K562 (cell line): ENCODE results near the gene GIPR. TPM values are rescaled to one million over a fixed set of nuclear protein-coding genes. Genes with fewer than 3 reads are reported as not detected.
A peak's percentile ranks its signal among the peaks of the same experiment; 100 is the strongest.

Experiments
- polyA plus RNA-seq, 8 experiments: library from polyadenylated mRNA; depleted of rRNA in 4 of 8; stranded (reverse) in 5 of 8; unstranded in 3 of 8; fragments of >200 nt; fragmentation: Nextera tagmentation in 2 of 8; fragmentation: Illumina TruSeq in 1 of 8; extraction: Ambion mirVana in 2 of 8; extraction: Trizol in 1 of 8; gene quantifications; 2 replicates each; pipeline versions ENCODE4 v1.2.1 to v1.2.3, GENCODE V29; 2011 to 2014; ENCODE audit warnings: inconsistent platforms in 1 of 8, missing spikeins in 1 of 8
- total RNA-seq, 7 experiments: library from RNA; depleted of rRNA in 6 of 7; stranded (reverse); fragments of >200 nt in 6 of 7; fragmentation: Illumina TruSeq in 2 of 7; extraction: Trizol in 2 of 7; gene quantifications; 2 replicates each; pipeline versions ENCODE4 v1.2.1 to v1.2.3, GENCODE V29; 2011 to 2021; ENCODE audit warnings: low replicate concordance in 1 of 7
- TF ChIP-seq, protein P1 (sequence below): fragments of 250-450 bp; sonication (Bioruptor Pico); IDR thresholded peaks from 2 replicates; pipeline ENCODE4 v1.4.0; 2020
- TF ChIP-seq, protein P2 (sequence below): fragments of 450-650 bp; IDR thresholded peaks from 2 replicates; pipeline ENCODE4 v1.6.1; 2017; ENCODE audit warnings: mild to moderate bottlenecking, moderate library complexity
- TF ChIP-seq, protein P3 (sequence below): sonication (generic); formaldehyde crosslinking; IDR thresholded peaks from 2 replicates; pipeline ENCODE4 v1.8.0; 2023; ENCODE audit warnings: mild to moderate bottlenecking, missing genetic modification reagents

GIPR gene
- total and polyA plus RNA-seq, 9 of the 15 experiments (the other 6 are each of a cell fraction or from before 2014, with no cell fraction given), result 2.2 to 26.8 (median 12.7) TPM

DNA sequence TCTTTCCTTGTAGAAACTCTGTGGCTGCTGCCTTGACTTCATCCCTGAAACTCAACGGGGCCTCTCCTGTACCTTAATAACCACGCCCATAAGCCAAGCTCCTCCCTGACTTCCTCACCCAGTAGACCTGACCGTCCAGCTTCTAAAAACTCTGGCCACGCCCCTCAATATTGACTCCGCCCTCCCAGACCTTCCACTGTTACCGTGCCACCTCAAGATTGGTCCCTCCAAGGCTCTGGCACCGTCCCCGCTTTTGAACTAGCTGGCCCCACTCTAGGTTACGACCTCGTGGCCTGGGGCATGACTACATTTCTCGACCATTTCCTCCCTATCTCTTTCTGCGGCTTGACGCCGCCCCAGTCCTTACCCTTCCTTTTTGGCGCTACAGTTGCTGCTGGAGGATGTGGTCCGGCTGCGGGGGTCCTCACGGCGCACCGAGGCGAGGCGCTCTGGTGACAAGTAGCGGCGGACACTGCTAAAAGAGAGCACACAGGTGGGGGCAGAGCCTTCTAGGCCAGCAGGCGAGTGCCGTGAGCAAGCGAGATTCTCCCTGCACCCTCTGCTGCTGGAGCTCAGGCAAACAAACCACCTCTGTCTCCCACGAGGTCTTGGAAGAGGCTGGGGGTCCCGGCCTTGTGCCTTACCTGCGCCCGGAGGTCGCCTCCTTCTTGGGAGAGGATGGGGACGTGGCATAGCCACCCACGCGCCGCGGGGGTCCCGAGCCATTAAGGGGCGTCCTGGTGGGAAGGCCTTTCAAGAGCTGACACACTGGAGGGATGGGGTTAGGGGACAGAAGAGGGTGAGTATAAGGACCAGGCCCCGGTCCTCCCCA, 26.5 kb upstream of the GIPR start (continued):
- TF ChIP-seq, protein P1, sequence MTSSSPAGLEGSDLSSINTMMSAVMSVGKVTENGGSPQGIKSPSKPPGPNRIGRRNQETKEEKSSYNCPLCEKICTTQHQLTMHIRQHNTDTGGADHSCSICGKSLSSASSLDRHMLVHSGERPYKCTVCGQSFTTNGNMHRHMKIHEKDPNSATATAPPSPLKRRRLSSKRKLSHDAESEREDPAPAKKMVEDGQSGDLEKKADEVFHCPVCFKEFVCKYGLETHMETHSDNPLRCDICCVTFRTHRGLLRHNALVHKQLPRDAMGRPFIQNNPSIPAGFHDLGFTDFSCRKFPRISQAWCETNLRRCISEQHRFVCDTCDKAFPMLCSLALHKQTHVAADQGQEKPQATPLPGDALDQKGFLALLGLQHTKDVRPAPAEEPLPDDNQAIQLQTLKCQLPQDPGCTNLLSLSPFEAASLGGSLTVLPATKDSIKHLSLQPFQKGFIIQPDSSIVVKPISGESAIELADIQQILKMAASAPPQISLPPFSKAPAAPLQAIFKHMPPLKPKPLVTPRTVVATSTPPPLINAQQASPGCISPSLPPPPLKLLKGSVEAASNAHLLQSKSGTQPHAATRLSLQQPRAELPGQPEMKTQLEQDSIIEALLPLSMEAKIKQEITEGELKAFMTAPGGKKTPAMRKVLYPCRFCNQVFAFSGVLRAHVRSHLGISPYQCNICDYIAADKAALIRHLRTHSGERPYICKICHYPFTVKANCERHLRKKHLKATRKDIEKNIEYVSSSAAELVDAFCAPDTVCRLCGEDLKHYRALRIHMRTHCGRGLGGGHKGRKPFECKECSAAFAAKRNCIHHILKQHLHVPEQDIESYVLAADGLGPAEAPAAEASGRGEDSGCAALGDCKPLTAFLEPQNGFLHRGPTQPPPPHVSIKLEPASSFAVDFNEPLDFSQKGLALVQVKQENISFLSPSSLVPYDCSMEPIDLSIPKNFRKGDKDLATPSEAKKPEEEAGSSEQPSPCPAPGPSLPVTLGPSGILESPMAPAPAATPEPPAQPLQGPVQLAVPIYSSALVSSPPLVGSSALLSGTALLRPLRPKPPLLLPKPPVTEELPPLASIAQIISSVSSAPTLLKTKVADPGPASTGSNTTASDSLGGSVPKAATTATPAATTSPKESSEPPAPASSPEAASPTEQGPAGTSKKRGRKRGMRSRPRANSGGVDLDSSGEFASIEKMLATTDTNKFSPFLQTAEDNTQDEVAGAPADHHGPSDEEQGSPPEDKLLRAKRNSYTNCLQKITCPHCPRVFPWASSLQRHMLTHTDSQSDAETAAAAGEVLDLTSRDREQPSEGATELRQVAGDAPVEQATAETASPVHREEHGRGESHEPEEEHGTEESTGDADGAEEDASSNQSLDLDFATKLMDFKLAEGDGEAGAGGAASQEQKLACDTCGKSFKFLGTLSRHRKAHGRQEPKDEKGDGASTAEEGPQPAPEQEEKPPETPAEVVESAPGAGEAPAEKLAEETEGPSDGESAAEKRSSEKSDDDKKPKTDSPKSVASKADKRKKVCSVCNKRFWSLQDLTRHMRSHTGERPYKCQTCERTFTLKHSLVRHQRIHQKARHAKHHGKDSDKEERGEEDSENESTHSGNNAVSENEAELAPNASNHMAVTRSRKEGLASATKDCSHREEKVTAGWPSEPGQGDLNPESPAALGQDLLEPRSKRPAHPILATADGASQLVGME (CRISPR knock-in tag), result 0 out of 2 replicates have a peak, but pooled peaks have one; percentile 12
- TF ChIP-seq, protein P2, sequence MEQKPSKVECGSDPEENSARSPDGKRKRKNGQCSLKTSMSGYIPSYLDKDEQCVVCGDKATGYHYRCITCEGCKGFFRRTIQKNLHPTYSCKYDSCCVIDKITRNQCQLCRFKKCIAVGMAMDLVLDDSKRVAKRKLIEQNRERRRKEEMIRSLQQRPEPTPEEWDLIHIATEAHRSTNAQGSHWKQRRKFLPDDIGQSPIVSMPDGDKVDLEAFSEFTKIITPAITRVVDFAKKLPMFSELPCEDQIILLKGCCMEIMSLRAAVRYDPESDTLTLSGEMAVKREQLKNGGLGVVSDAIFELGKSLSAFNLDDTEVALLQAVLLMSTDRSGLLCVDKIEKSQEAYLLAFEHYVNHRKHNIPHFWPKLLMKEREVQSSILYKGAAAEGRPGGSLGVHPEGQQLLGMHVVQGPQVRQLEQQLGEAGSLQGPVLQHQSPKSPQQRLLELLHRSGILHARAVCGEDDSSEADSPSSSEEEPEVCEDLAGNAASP, result no peak
- TF ChIP-seq, protein P3, sequence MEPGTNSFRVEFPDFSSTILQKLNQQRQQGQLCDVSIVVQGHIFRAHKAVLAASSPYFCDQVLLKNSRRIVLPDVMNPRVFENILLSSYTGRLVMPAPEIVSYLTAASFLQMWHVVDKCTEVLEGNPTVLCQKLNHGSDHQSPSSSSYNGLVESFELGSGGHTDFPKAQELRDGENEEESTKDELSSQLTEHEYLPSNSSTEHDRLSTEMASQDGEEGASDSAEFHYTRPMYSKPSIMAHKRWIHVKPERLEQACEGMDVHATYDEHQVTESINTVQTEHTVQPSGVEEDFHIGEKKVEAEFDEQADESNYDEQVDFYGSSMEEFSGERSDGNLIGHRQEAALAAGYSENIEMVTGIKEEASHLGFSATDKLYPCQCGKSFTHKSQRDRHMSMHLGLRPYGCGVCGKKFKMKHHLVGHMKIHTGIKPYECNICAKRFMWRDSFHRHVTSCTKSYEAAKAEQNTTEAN (CRISPR knock-in tag), result peak; percentile 34; the same call in 1 of the 2 replicates
